OCI-LY1 (cell line): ENCODE measurements around the gene PCDHB10.
"Not testable (repeated sequence)": the region's sequence is repeated elsewhere in the genome, so short reads cannot be mapped to it uniquely, and the experiment has no call there.

Experiments used
- H2AFZ ChIP-seq: fragments of 200-600 bp; sonication (generic), shearing (Covaris generic); 2 replicates; pipeline ENCODE4 v1.6.0; 2014; ENCODE audit warnings: antibody characterized with exemption, mild to moderate bottlenecking, low read length
- H3F3A ChIP-seq: fragments of 200-600 bp; sonication (generic), shearing (Covaris generic); 2 replicates; pipeline ENCODE4 v1.6.0; 2014; ENCODE audit warnings: mild to moderate bottlenecking, antibody characterized with exemption, low read length, moderate library complexity; ENCODE audit not compliant: insufficient read depth
- H3K27ac ChIP-seq: fragments of 200-600 bp; sonication (generic); 2 replicates; pipeline ENCODE4 v1.5.1; 2014; ENCODE audit warnings: low read length, mixed run types, mild to moderate bottlenecking, low read depth; ENCODE audit not compliant: poor library complexity, severe bottlenecking
- H3K27me3 ChIP-seq: fragments of 200-600 bp; sonication (generic); 2 replicates; pipeline ENCODE4 v1.6.0; 2014; ENCODE audit warnings: antibody characterized with exemption, mild to moderate bottlenecking, low read length, moderate library complexity; ENCODE audit not compliant: insufficient read depth
- H3K36me3 ChIP-seq: fragments of 200-600 bp; sonication (generic); 2 replicates; pipeline ENCODE4 v1.6.1; 2014; ENCODE audit warnings: mild to moderate bottlenecking, antibody characterized with exemption, low read length, moderate library complexity, mixed read lengths; ENCODE audit not compliant: insufficient read depth
- H3K4me1 ChIP-seq: fragments of 200-600 bp; sonication (generic); 2 replicates; pipeline ENCODE4 v1.5.1; 2014; ENCODE audit warnings: mild to moderate bottlenecking, low read length, moderate library complexity; ENCODE audit not compliant: insufficient read depth, severe bottlenecking
- H3K4me2 ChIP-seq: fragments of 200-600 bp; sonication (generic), shearing (Covaris generic); 2 replicates; pipeline ENCODE4 v1.6.1; 2014; ENCODE audit warnings: low read length
- H3K4me3 ChIP-seq: fragments of 200-600 bp; sonication (generic); 2 replicates; pipeline ENCODE4 v1.5.1; 2014; ENCODE audit warnings: low read length, low read depth, mild to moderate bottlenecking, mixed read lengths; ENCODE audit not compliant: poor library complexity, severe bottlenecking
- H3K79me2 ChIP-seq: fragments of 200-600 bp; shearing (Covaris generic); 2 replicates; pipeline ENCODE4 v1.6.1; 2016; ENCODE audit warnings: mixed run types, low read length, mixed read lengths; ENCODE audit not compliant: insufficient read depth
- H3K9ac ChIP-seq: fragments of 200-600 bp; sonication (generic), shearing (Covaris generic); 2 replicates; pipeline ENCODE4 v1.6.1; 2014; ENCODE audit warnings: mild to moderate bottlenecking, low read length, mixed read lengths
- H3K9me2 ChIP-seq: fragments of 200-600 bp; sonication (generic), shearing (Covaris generic); 2 replicates; pipeline ENCODE4 v1.6.1; 2014; ENCODE audit warnings: low read depth, mild to moderate bottlenecking, low read length, mixed read lengths
- H3K9me3 ChIP-seq: fragments of 200-600 bp; shearing (Covaris generic); 2 replicates; pipeline ENCODE4 v1.6.1; 2014; ENCODE audit warnings: low read length, mixed read lengths
- H4K20me1 ChIP-seq: fragments of 200-600 bp; sonication (generic), shearing (Covaris generic); 2 replicates; pipeline ENCODE4 v1.6.0; 2016; ENCODE audit warnings: mild to moderate bottlenecking, low read length; ENCODE audit not compliant: insufficient read depth
- CTCF ChIP-seq: fragments of 200-600 bp; sonication (generic), shearing (Covaris generic); IDR thresholded peaks from 2 replicates; pipeline ENCODE4 v1.5.1; 2017; ENCODE audit warnings: mild to moderate bottlenecking, antibody characterized with exemption, low read length, moderate library complexity, mixed read lengths
- EZH2 ChIP-seq: fragments of 200-600 bp; sonication (generic), shearing (Covaris generic); IDR thresholded peaks from 2 replicates; pipeline ENCODE4 v1.8.0; 2017; ENCODE audit warnings: borderline replicate concordance, mixed run types, mild to moderate bottlenecking, antibody characterized with exemption, low read length, moderate library complexity, mixed read lengths

Gene PCDHB10

GRCh38 chr5:141150993-141151325 is 41.2 kb upstream of the PCDHB10 start:
- TF ChIP-seq CTCF (no peak), EZH2 (no peak)
- Histone ChIP-seq H3K79me2 (no peaks in the 10 kb centered on the region), H3K27ac (no peak overlapping the region), H3K27me3 (no peaks in the 10 kb centered on the region), H3K4me2 (no peak overlapping the region), H3K9me3 (no peaks in the 10 kb centered on the region), H3K4me3 (no peak overlapping the region), H3K36me3 (no peaks in the 10 kb centered on the region), H3F3A (no peaks in the 10 kb centered on the region), H3K9ac (no peak overlapping the region), H3K9me2 (no peaks in the 10 kb centered on the region), H2AFZ (no peak overlapping the region), H3K4me1 (no peaks in the 10 kb centered on the region), H4K20me1 (no peaks in the 10 kb centered on the region)

GRCh38 chr5:141151632-141152031 is 40.5 kb upstream of the PCDHB10 start:
- not testable (repeated sequence) for H3K36me3 ChIP-seq, H3K9me3 ChIP-seq, H3K79me2 ChIP-seq, H3F3A ChIP-seq, H3K9ac ChIP-seq, H4K20me1 ChIP-seq, H3K27me3 ChIP-seq, H3K9me2 ChIP-seq, H2AFZ ChIP-seq, H3K4me2 ChIP-seq, H3K4me1 ChIP-seq, H3K27ac ChIP-seq, H3K4me3 ChIP-seq

GRCh38 chr5:141152096-141152495 is 40.1 kb upstream of the PCDHB10 start:
- not testable (repeated sequence) for H3K27ac ChIP-seq, H3K79me2 ChIP-seq, H3K27me3 ChIP-seq, H3K36me3 ChIP-seq, H2AFZ ChIP-seq, H3K4me1 ChIP-seq, H3K4me2 ChIP-seq, H4K20me1 ChIP-seq, H3K9me2 ChIP-seq, H3F3A ChIP-seq, H3K4me3 ChIP-seq, H3K9me3 ChIP-seq, H3K9ac ChIP-seq

GRCh38 chr5:141155540-141156374 is 36.4 kb upstream of the PCDHB10 start:
- Histone ChIP-seq H2AFZ (no peak overlapping the region), H3K9me2 (no peaks in the 10 kb centered on the region), H3K4me2 (no peak overlapping the region), H3K27me3 (no peaks in the 10 kb centered on the region), H3K79me2 (no peaks in the 10 kb centered on the region), H3K27ac (no peak overlapping the region), H3F3A (no peaks in the 10 kb centered on the region), H3K36me3 (no peaks in the 10 kb centered on the region), H3K4me1 (no peaks in the 10 kb centered on the region), H4K20me1 (no peaks in the 10 kb centered on the region), H3K4me3 (no peak overlapping the region), H3K9me3 (no peaks in the 10 kb centered on the region), H3K9ac (no peak overlapping the region)
- TF ChIP-seq CTCF, result peak; percentile 50; the same call in 1 of the 2 replicates
- no peak for TF ChIP-seq EZH2

GRCh38 chr5:141157356-141157755 is 34.8 kb upstream of the PCDHB10 start:
- H3K4me2 ChIP-seq, result not testable (repeated sequence)

GRCh38 chr5:141157901-141158300 is 34.3 kb upstream of the PCDHB10 start:
- not testable (repeated sequence) for H3K4me2 ChIP-seq, H3K4me1 ChIP-seq, H3K79me2 ChIP-seq, H3F3A ChIP-seq, H3K9me2 ChIP-seq, H3K4me3 ChIP-seq, H3K27me3 ChIP-seq, H3K9ac ChIP-seq, H4K20me1 ChIP-seq, H3K9me3 ChIP-seq, H3K27ac ChIP-seq, H2AFZ ChIP-seq, H3K36me3 ChIP-seq

More at GRCh38 chr5:141157356-141157755, 34.8 kb upstream of the PCDHB10 start:
- not testable (repeated sequence) for H3K27ac ChIP-seq, H3K4me1 ChIP-seq, H3K36me3 ChIP-seq, H2AFZ ChIP-seq, H3F3A ChIP-seq, H3K9me3 ChIP-seq, H4K20me1 ChIP-seq, H3K9me2 ChIP-seq, H3K4me3 ChIP-seq, H3K9ac ChIP-seq, H3K79me2 ChIP-seq, H3K27me3 ChIP-seq
